ENCODE measurements around the gene HMG20B. TPM values are rescaled to one million over a fixed set of nuclear protein-coding genes. Genes with fewer than 3 reads are reported as not detected.
A peak's percentile ranks its signal among the peaks of the same experiment; 100 is the strongest.
"Not testable (repeated sequence)": the region's sequence is repeated elsewhere in the genome, so short reads cannot be mapped to it uniquely, and the experiment has no call there.

HMG20B gene
- total RNA-seq, 1 donor from 2014 or later: 37.4 TPM

- DNase-seq (ENCODE audit: low read depth): no peak
- no peak for FAIRE-seq
- H3K36me3 ChIP-seq (ENCODE audit: control insufficient read depth, insufficient read depth, low read length): peaks cover 44% of the 10 kb centered on the region
- no peaks in the 10 kb centered on the region for H3K27me3 ChIP-seq (ENCODE audit: control insufficient read depth, insufficient read depth, low read length)
- H3K4me3 ChIP-seq (ENCODE audit: low read depth, low read length): no peak overlapping the region
- TF ChIP-seq CTCF (IDR thresholded peaks at IDR 0.05; ENCODE audit: insufficient read depth, low read length, severe bottlenecking): no peak
Measured at GRCh38 chr19:3527238-3527910, 45.4 kb upstream of the HMG20B start.

GRCh38 chr19:3528080-3528479 is 44.7 kb upstream of the HMG20B start:
- TF ChIP-seq CTCF (IDR thresholded peaks at IDR 0.05; ENCODE audit: insufficient read depth, low read length, severe bottlenecking): no peak
- FAIRE-seq: no peak
- DNase-seq (ENCODE audit: low read depth): no peak
- Histone ChIP-seq H3K36me3 (ENCODE audit: control insufficient read depth, insufficient read depth, low read length) (peaks cover 44% of the 10 kb centered on the region), H3K27me3 (ENCODE audit: control insufficient read depth, insufficient read depth, low read length) (no peaks in the 10 kb centered on the region), H3K4me3 (ENCODE audit: low read depth, low read length) (no peak overlapping the region)

- FAIRE-seq (peak; percentile 23), DNase-seq (ENCODE audit: low read depth) (no peak)
- TF ChIP-seq CTCF (IDR thresholded peaks at IDR 0.05; ENCODE audit: insufficient read depth, low read length, severe bottlenecking): no peak
- Histone ChIP-seq H3K36me3 (ENCODE audit: control insufficient read depth, insufficient read depth, low read length) (peaks cover 40% of the 10 kb centered on the region), H3K4me3 (ENCODE audit: low read depth, low read length) (no peak overlapping the region), H3K27me3 (ENCODE audit: control insufficient read depth, insufficient read depth, low read length) (no peaks in the 10 kb centered on the region)
Measured at GRCh38 chr19:3528539-3529211, 44.1 kb upstream of the HMG20B start.

- FAIRE-seq: peak; percentile 43
- H3K27me3 ChIP-seq (ENCODE audit: control insufficient read depth, insufficient read depth, low read length); H3K4me3 ChIP-seq (ENCODE audit: low read depth, low read length); DNase-seq (ENCODE audit: low read depth): not testable (repeated sequence)
- H3K36me3 ChIP-seq (ENCODE audit: control insufficient read depth, insufficient read depth, low read length): peaks cover 40% of the 10 kb centered on the region
Measured at GRCh38 chr19:3529299-3529698, 43.4 kb upstream of the HMG20B start.

- TF ChIP-seq CTCF (IDR thresholded peaks at IDR 0.05; ENCODE audit: insufficient read depth, low read length, severe bottlenecking): no peak
- Histone ChIP-seq H3K27me3 (ENCODE audit: control insufficient read depth, insufficient read depth, low read length) (no peaks in the 10 kb centered on the region), H3K4me3 (ENCODE audit: low read depth, low read length) (no peak overlapping the region), H3K36me3 (ENCODE audit: control insufficient read depth, insufficient read depth, low read length) (peaks cover 44% of the 10 kb centered on the region)
- DNase-seq (ENCODE audit: low read depth) (no peak), FAIRE-seq (no peak)
Measured at GRCh38 chr19:3530389-3530788, 42.4 kb upstream of the HMG20B start.

GRCh38 chr19:3531716-3532115 is 41.0 kb upstream of the HMG20B start:
- no peak overlapping the region for H3K4me3 ChIP-seq (ENCODE audit: low read depth, low read length)
- FAIRE-seq (no peak), DNase-seq (ENCODE audit: low read depth) (no peak)
- TF ChIP-seq CTCF (IDR thresholded peaks at IDR 0.05; ENCODE audit: insufficient read depth, low read length, severe bottlenecking): no peak
- no peaks in the 10 kb centered on the region for H3K27me3 ChIP-seq (ENCODE audit: control insufficient read depth, insufficient read depth, low read length)
- peaks cover 41% of the 10 kb centered on the region for H3K36me3 ChIP-seq (ENCODE audit: control insufficient read depth, insufficient read depth, low read length)
